HG03575 (cell line): Measurements from ENCODE around the gene ZNF521.

Source experiments
- ATAC-seq: cut with Tn5 transposase; IDR thresholded peaks from one replicate; pipeline ENCODE4 v1.9.1; 2021; ENCODE audit not compliant: unreplicated experiment, insufficient number of reproducible peaks, low FRiP score; ENCODE audit errors: extremely low read depth

The ZNF521 gene

DNA sequence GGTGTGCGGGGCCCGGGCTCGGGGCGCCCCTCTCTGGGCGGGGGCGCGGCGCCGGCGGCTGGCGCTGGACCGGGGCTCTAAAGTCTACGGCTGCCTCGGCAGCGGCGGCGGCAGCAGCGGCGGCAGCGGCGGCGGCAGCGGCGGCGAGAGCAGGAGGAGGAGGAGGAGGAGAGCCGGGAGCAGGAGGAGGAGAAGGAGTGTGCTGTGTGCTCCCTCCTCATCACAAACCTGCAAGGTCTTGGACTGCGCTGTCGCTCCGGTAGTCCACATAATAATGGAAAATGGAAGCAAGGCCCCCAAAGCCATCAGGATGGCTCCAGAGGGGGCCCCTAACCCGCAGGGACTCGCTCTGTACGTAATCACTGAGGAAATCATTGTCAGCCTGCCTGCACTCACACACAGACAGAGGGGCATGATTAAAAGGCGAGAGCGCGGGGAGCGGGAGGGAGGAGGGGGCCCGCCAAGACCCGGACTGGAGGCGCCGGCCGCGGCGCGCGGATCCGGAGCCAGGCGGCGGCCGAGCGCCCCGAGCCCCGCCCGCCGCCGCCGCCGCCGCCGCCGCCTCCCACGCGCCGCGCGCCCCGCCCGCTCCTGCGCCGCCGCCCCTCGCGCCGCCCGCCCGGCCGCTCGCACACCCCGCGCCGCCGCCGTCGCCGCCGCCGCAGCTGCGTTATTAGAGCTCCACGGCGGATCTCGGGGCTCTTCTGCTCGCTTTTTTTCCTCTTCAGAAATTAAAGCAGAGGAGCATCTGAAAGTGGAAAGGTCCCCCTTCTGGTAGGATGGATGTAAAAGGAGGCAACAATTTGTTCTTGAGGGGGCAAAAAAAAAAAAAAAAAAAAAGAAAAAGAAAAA is at the start of gene ZNF521:
Gene ZNF521 (minus strand): TSS at position 390 of the 852 bp plus-strand sequence. CDS start 1,220 bp downstream, outside the sequence.
- no peak for ATAC-seq

DNA sequence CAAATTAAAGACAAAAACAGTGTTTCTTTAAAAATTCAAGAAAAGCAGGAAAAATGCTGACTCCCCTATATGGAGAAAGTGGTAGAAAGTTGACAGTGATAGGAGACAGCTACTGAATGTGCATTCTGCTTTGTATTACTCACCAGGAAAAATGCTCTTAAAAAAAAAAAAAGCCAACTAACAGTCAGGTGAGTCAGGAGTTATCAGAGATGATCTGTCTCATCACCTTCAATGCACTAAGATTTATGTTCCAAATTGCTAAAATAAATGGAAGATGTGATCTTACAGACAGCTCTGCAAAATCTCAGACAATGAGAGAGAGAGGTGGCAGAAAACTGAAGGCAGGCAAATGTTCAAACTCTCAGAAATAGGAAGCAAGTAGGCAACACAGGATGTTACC is 47.6 kb upstream of the ZNF521 start:
- ATAC-seq, result no peak

DNA sequence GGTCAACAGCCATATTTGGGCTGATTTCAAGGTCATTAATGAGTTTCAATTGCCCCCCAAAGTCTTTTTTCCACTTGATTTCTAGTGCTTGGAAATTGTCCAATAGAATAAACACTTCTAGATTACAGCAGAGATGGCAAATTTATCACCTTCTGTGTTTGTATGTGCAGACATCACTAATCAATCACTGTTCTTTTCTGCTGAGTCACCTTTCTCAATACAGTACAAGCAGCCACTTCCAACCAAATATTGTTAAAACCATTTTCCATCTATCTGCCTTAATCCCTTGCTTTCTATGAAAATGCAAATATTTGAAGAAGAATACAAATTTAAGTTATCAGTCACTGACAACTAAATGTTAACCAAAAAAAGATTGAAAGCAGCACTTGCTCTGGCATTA is 40.2 kb upstream of the ZNF521 start:
- ATAC-seq, result no peak

DNA sequence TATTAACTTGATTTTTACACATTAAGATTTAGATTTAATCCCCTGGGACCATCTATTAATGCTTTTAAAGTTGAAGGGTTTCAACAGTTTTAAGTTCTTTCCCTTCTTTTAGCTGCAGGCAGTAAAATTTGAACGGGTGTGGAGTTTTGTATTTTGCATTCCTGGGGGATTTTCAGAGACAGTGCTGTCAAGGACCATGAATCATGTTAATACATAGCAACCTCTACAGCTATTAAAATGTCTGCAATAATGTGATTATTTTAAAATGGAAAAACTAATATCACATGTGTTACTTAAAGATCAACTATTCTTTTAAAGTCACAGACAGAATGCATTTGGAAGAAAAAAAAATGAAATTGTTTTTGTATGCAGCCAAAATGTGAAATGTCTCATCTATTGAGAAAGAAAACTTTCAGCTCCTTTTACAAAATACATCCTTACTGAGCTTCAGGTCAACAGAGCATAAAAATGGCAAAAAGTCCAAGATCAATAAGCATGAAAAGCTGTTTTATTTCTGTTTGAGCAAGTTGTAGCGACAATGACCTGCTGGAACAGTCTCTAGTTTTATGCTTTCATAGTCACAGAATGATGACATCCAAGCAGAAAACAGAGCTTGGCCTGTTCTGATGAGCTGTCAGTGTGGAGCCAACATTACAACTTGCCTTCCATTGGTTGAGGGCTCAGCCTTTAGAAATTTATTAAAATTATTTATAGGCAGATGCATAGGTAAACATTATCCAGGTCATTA is 21.6 kb upstream of the ZNF521 start:
- no peak for ATAC-seq

DNA sequence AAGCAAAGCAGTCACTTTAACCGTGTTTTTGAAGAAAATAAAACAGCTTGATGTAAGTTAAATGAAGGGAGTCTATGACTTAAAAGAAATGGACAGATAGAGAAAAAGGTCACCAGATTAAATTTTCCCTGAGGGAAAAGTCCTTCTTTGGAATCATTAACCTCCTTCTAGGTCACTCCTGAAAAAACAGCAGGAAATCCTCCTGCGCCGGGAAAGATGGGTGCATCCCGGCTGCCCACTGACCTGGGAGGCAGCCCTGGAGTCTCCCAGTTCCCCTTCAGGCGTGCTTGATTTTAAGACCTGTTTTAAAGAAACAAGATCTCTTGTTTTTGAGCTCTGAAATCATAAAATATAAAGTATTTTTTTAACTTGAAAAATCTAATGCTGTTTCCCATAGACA is 18.4 kb upstream of the ZNF521 start:
- ATAC-seq, result no peak

DNA sequence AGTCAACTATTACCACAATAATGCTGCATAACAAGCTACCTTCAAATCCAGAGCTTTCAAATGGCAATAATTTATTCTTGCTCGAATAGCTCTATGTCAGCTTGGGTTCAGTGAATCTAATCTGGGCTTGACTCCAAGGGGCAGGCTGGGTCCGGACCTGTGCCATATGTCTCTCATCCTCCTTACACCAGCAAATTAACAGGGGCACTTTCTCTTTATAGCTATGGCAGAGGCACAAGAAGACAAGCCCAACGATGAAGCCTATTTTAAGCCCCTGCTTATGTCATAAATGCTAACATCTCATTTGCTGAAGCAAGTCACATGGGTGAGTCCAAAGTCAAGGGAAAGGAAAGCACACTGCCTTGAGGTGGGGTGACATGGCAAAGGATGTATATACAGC is 13.3 kb upstream of the ZNF521 start:
- ATAC-seq, result no peak

DNA sequence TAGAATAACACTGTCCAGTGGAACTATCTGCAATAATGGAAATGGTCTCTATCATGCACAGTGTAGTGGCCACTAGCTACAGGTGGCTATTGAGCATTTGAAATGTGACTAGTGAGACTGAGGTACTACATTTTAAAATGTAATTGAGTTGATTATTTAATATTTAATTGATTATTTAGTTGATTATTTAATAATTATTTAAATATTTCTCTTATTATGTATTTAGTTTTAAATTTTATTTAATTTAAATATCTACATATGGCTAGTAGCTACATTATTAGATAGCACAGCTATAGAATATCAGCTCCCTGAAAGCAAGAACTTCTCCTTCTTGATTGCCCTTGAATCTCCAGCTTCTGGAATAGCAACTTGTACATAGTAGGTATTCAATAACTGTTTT is 12.8 kb upstream of the ZNF521 start:
- ATAC-seq, result no peak

DNA sequence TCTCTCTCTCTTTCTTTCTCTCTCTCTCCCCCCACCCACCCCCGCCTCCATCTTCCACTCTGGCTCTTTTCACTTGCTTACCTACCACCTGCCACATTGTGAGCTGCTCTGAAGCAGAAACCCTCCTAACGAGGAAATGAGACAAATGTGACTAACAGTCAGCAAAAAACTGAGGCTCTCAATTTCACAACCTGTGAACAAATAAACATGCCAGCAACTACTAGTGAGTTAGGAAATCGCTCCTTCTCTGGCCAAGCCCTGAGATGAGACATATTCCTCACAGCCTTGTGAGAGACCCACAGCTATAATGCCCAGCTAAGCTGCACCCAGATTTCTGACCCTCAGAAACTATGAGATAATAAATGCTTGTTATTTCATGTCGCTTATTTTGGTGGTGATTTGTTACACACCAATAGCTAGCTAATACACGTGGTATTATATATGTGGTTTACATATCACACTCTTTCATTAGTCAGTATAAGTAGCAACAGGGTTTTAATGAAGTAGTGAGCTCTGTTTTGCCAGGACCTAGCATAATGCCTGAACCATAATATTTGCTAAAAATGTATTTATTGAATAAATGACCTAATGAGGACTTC is 8.4 kb upstream of the ZNF521 start:
- ATAC-seq, result no peak

DNA sequence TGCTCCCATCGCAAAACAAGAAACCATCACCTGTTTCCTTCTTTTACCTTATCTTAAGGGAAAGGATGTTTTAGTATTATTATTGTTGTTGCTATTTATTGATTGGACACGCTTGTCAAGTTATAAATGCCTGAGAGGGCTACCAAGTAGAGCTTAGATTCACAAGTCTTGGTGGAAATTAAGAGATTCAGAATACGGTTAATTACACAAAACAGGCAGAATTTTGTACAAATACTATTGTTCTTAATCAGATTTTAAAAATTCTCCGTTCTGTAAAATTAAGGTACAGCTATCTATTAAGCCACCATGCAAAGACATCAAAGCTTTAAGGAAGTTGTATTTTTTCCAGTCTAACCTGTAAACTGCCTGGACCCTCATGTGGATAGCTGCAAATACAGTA is 1.1 kb upstream of the ZNF521 start:
- ATAC-seq, result no peak

DNA sequence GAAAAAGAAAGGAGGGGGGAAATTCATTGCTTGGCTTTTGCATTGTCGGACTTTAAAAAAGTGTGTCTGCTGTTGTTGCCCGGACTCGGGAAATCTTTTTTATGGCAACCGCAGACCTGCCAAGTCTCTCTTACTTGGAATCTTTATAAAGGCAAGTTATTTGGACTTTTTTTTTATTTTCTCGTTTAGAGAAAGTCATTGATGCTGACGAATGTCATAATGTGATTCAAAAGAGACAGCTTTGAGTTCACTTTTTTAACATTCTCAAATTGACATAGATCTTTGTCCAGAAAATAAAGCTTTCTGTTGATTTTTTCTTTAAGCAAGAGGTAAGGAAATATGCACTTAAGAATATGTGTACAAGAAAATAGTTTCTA is 651 bp upstream of the ZNF521 start:
- ATAC-seq, result no peak

DNA sequence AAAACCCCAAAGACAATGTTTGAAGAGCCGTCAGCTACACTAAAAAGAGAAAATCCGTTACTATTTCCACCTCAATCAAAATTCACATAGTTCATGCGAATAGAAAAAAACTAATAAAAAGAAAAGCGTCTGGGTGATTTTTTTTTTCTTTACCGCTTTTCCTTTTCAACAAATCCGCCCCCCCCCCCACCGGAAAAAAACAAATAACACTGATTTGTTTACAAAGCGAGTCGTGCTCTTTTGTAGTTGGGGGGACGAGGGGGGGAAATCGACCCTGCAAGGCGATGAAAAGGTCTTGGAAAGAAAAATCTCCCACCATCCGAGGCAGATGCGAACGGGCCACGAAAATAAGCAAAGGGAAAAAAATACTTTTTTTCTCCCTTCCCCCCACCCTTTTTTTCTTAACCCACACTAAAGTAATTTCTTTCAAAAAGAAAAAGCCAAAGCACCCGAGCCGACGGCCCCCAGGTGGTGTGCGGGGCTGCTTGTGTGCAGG is 638 bp downstream of the ZNF521 start:
- no peak for ATAC-seq

DNA sequence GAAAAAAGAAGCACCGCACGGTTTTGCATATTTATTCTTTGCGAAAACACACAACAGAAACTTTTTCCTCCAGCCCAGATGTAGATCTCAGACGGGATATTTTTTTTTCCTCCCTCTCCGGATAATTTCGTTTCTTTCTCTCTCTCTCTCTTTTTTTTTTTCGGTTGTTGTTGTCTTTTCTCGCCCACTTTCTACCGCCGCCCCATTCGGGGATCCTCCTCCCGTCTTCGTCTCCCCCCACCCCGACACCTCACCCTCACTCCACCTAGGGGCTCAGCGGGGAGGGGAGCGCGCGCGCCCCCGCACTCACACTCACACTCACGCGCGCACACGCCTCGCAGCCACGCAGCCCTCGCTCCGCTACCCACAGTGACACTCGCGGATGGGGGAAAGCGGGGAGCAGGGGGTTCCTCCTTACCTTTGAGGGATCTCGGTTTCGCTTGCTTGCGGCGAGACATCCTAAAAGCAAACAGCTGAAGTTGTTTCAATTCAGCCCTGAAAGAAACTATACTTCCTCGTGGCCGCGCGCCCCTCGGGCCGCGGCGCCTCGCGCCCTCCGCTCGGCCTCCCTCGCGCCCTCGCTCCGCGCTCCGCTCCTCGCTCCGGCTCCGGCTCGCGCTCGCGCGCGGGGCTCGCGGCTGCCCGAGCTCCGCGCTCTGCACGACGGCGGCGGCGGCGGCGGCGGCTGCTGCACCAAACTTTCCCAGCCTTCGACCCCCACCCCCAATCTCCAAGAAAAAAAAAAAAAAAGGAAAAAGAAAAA is 1.3 kb downstream of the ZNF521 start:
- no peak for ATAC-seq

DNA sequence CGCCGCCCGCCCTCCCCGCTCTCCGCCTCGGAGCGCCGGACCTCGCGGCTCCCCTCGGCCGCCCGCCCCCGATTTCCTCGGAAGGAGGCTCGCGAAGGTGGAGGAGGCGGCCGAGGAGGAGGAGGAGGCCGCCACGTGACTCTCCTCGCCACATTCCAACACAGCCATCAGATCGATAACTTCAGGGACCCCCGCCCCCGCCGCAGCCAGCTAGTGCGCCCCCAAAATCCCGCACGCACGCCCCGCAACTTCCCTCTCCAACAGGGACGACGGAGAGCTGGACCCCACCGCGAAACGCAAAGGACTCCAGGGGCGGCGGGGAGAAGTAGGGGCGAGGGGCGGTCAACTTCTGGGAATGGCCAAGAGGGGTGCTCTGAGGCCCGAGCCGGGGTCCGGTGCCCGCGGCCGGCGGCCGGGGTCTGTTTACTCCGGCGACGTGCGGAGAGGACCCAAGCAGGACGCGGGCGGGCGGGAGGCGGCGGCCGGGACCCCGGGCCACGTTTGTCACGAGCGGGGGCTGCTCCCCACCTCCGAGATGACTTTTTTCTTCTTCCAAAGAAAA is 2.0 kb downstream of the ZNF521 start:
- no peak for ATAC-seq

DNA sequence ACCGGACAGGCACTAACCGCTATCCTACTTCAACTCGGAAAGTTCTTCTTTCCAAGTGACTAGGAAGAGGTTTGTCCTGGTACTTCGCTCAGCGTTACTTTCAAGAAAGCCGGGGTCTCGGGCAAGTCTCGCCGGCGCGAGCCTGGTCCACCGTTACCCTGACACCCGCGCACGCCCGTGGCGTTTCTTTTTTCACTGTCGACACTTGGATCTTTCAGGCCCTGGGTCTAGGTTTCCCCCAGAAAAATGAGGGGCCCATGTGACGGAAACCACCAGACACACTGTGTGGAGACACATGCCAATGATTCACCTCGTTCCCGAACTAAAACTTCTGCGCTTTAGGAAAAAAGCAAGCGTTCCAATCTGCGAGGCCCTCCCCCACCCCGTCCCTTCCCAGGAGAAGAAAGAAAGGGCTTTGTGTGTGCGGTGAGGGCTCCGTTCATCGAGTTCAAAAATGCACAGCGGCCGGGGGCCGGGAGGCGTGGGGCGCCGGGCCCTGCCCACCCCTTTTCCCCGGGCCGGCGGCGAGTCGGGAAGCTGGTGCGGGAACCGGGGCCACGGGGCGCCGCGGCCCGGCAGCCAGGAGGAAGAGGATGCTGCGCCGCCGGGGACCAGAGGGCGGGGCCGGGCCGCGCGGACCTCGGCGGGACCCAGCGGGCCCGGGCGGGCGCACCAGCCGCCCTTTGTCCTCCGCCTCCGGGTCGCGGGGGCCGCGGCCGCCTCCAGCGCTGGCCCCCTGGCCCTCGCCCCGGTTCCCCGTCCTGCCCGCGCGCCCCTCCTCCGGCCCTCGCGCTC is 2.6 kb downstream of the ZNF521 start:
- no peak for ATAC-seq

DNA sequence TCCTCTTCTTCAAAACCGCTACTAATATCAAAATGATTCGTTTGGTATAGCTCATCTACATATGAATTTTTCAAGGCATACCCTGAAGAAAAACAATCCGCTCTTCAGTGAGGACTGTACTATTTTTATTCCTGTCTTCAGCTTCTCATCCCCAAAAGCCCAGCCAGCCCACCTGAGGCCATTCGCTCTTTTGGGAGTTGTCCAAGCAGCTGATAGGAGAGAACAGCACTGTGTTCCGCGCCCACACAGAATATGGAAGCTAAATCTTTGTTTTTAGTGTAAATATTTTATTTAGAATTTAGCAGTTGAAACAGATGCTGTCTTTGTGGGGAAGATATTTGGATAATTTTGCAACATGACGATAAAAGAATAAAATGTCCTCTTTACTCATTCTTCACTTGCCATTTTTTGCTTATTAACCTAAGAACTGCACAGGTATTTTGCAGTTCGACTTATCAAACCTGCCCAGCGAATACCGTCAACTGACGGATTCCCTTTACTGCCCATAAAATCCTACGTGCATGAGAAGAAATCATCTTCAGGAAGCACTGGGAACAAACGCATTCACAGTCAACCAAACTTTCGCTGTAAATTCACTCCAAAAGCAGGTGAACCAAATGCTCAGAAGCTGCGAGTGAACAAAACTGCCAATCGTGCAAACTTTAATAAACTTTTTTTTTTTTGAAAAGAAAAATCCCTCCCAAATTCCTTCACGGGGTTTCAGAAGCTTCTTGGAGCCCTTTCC is 3.4 kb downstream of the ZNF521 start:
- no peak for ATAC-seq

DNA sequence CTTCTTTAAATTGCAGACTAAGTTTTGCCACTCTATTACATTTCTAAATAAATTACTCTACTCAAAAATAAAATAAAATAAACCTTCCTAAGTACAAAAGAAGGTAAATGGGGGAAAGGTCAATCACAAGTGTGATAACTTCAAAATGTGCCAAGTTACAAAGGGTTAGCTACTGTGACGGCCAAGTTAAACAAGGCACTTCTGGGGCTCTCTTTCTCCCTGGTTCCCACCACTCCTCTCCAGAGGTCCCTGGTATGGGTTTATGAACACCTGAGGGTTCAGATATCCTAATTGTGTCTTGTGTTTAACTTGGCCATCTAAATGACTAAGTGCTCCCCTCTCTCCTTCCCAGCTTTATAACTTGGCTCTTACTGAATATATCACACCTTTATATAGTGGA is 5.4 kb downstream of the ZNF521 start:
- no peak for ATAC-seq

DNA sequence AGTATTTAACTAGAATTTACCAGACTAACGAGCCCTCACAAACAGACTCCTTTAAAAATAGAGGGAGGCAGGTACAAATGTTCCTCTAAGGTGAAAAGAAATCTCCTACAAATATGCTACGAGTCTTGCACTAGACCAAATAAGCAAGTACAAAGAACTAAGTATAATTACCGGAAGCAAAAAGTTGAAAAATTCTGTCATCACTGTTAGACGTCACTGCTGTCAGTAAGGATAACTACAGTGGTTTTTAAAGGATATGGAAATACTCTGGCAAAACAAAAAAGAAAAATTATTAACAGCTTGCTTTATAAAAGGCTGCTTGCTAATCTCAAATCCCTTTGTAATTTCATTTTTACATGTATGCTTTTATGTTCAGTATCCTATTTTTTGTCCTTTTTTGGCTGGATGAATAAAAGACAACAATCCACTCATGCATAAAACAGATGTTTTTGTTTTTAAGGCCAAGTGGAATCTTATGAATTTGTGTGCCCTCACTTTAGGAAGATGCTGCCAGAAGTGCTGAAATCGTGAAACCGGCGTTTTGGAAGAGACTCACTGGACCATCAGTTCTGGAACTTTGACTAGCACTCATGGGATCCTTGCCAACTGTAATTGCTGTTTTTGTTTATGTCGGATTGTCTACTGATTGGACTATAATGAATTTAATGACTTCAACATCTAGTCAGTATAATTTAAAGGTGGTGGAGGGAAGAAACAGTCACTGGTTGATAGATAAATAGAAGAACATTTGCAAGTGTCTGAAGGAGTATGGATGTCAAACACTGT is 6.7 kb downstream of the ZNF521 start:
- ATAC-seq, result no peak
